Measurements from ENCODE around the gene IER5L.

Gene IER5L

DNA sequence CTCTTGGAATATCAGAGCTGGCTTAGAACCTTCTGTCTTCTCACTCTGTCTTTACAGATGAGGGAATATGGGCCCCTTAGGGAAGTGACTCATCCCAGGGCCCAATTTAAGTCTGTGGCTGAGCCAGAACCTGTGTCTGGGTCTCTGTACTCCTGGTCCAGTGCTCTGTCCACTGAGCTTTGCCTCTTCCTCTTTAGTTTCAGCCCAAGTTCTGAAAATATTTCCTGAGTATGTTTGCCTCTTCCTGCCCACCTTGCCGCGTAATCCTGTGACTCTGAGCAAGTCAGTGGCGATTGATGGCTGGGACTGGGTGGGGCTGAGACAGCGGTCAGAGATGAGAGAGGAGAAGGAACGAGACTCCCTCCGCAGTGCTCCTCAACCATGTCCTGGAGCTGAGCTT, 7.8 kb downstream of the IER5L start:
- no peak overlapping the region for H3K4me2 ChIP-seq (ENCODE audit: insufficient read depth, low read length)
- H3K9ac ChIP-seq (ENCODE audit: low read depth, low read length), result no peak overlapping the region

DNA sequence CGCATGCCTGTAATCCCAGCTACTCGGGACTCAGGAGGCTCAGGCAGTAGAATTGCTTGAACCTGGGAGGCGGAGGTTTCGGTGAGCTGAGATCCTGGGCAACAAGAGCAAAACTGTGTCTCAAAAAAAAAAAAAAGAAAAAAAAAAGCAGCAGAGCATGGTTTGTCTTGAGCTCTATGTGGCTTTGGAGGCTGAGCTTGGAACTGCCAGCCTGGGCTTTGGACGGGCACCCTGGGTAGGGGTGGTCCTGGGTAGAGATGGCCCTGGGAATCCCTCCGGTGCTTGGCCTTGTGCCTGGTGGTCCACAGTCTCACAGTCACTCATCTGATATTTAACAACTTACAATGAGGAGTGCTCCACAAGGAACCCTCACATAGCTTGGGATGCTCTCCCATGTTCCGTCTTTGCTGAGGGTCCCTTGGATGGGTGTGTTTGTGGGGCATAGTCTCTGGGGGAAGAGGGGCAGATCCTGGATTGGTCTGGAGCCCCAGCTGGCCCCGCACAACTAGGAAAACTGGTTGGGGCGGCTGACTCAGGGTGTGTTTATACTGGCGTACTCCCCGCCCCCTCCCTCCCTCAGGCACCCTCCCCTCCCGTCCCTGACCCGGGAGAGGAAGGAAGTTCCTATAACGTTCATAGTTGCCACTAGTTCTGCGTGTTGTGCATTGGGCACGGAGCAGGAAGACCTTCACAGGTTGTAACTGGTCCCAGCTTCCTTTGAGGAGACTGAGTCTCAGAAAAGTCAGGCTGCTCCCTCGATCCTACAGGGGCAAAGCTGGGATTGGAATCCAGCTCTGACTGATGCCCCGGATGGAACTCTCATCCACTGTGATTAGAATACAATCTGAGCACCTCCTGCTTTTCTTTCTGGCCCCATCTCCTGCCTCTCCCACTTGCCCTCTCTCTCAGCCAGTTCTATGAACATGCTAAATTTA, 11.2 kb downstream of the IER5L start:
- DNase-seq (peak; percentile 70), ATAC-seq (ENCODE audit: insufficient read depth, low read depth) (peak; percentile 92)
- H2AFZ ChIP-seq (ENCODE audit: low read depth, low read length), result peak overlapping the region; percentile 88
- H3K9me3 ChIP-seq (ENCODE audit: insufficient read depth, low read length, severe bottlenecking), result no peaks in the 10 kb centered on the region
- peak overlapping the region; percentile 54 for H3K9ac ChIP-seq (ENCODE audit: low read depth, low read length)
- TF ChIP-seq EZH2 (IDR thresholded peaks at IDR 0.05; ENCODE audit: borderline replicate concordance, low read depth, low read length, severe bottlenecking), result no peak
- TF ChIP-seq, protein P1, sequence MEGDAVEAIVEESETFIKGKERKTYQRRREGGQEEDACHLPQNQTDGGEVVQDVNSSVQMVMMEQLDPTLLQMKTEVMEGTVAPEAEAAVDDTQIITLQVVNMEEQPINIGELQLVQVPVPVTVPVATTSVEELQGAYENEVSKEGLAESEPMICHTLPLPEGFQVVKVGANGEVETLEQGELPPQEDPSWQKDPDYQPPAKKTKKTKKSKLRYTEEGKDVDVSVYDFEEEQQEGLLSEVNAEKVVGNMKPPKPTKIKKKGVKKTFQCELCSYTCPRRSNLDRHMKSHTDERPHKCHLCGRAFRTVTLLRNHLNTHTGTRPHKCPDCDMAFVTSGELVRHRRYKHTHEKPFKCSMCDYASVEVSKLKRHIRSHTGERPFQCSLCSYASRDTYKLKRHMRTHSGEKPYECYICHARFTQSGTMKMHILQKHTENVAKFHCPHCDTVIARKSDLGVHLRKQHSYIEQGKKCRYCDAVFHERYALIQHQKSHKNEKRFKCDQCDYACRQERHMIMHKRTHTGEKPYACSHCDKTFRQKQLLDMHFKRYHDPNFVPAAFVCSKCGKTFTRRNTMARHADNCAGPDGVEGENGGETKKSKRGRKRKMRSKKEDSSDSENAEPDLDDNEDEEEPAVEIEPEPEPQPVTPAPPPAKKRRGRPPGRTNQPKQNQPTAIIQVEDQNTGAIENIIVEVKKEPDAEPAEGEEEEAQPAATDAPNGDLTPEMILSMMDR (IDR thresholded peaks at IDR 0.05; ENCODE audit: borderline replicate concordance, extremely low read depth, low read length, poor library complexity, severe bottlenecking), result no peak
- no peaks in the 10 kb centered on the region for H3K27me3 ChIP-seq (ENCODE audit: insufficient read depth, low read length, poor library complexity)
- peak overlapping the region; percentile 82 for H3K4me2 ChIP-seq (ENCODE audit: insufficient read depth, low read length)
- no peaks in the 10 kb centered on the region for H3K36me3 ChIP-seq (ENCODE audit: insufficient read depth, low read length)
- H3K4me1 ChIP-seq (ENCODE audit: insufficient read depth, low read length), result peaks cover 22% of the 10 kb centered on the region
- peak overlapping the region in 1 of 2 experiments; percentile 55; a peak in 2 of 4 replicates for H3K4me3 ChIP-seq (ENCODE audit: low read depth in 1 of 2, low read length in 2 of 2)
- H3K79me2 ChIP-seq (ENCODE audit: insufficient read depth, low read length), result no peaks in the 10 kb centered on the region
- peak overlapping the region; percentile 93 for H3K27ac ChIP-seq (ENCODE audit: low read length)
- no peaks in the 10 kb centered on the region for H4K20me1 ChIP-seq (ENCODE audit: insufficient read depth, low read length)

More for the DNA sequence above, 7.8 kb downstream of the IER5L start:
- TF ChIP-seq EZH2 (IDR thresholded peaks at IDR 0.05; ENCODE audit: borderline replicate concordance, low read depth, low read length, severe bottlenecking), result no peak
- TF ChIP-seq, protein P1 (IDR thresholded peaks at IDR 0.05; ENCODE audit: borderline replicate concordance, extremely low read depth, low read length, poor library complexity, severe bottlenecking), result no peak
- H2AFZ ChIP-seq (ENCODE audit: low read depth, low read length), result no peak overlapping the region
- H3K9me3 ChIP-seq (ENCODE audit: insufficient read depth, low read length, severe bottlenecking), result no peaks in the 10 kb centered on the region
- no peaks in the 10 kb centered on the region for H4K20me1 ChIP-seq (ENCODE audit: insufficient read depth, low read length)
- no peaks in the 10 kb centered on the region for H3K79me2 ChIP-seq (ENCODE audit: insufficient read depth, low read length)
- H3K36me3 ChIP-seq (ENCODE audit: insufficient read depth, low read length), result no peaks in the 10 kb centered on the region
- ATAC-seq (ENCODE audit: insufficient read depth, low read depth) (no peak), DNase-seq (no peak)
- H3K4me1 ChIP-seq (ENCODE audit: insufficient read depth, low read length), result peaks cover 40% of the 10 kb centered on the region
- no peak overlapping the region for H3K27ac ChIP-seq (ENCODE audit: low read length)
- H3K4me3 ChIP-seq (ENCODE audit: low read depth in 1 of 2, low read length in 2 of 2), result no peak overlapping the region
- H3K27me3 ChIP-seq (ENCODE audit: insufficient read depth, low read length, poor library complexity), result peaks cover 18% of the 10 kb centered on the region

DNA sequence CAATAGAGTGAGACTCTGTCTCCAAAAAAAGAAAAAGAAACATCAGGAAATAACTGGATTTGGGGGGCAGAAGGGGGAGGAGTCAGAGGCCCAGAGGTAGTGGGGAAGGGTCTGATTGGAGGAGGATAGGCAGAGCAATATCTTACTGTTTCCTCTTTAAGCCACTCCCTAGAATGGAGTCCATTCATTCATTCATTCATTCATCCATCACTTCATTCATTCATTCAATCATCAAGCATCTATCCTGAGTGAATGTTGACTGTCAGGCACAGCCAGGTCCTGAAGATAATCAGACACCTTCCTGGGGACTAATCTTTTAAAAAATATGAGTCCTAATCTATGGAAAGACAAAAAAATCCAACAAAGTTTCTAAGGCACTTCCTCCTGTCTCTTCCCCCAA, 12.9 kb downstream of the IER5L start:
- H3K27ac ChIP-seq (ENCODE audit: low read length), result no peak overlapping the region
- peaks cover 22% of the 10 kb centered on the region for H3K4me1 ChIP-seq (ENCODE audit: insufficient read depth, low read length)
- no peaks in the 10 kb centered on the region for H3K27me3 ChIP-seq (ENCODE audit: insufficient read depth, low read length, poor library complexity)
- no peaks in the 10 kb centered on the region for H4K20me1 ChIP-seq (ENCODE audit: insufficient read depth, low read length)
- TF ChIP-seq EZH2 (IDR thresholded peaks at IDR 0.05; ENCODE audit: borderline replicate concordance, low read depth, low read length, severe bottlenecking), result no peak
- TF ChIP-seq, protein P1 (IDR thresholded peaks at IDR 0.05; ENCODE audit: borderline replicate concordance, extremely low read depth, low read length, poor library complexity, severe bottlenecking), result no peak
- DNase-seq (no peak), ATAC-seq (ENCODE audit: insufficient read depth, low read depth) (no peak)
- no peak overlapping the region for H2AFZ ChIP-seq (ENCODE audit: low read depth, low read length)
- no peaks in the 10 kb centered on the region for H3K36me3 ChIP-seq (ENCODE audit: insufficient read depth, low read length)
- no peak overlapping the region for H3K4me3 ChIP-seq (ENCODE audit: low read depth in 1 of 2, low read length in 2 of 2)
- H3K79me2 ChIP-seq (ENCODE audit: insufficient read depth, low read length), result no peaks in the 10 kb centered on the region
- no peak overlapping the region for H3K9ac ChIP-seq (ENCODE audit: low read depth, low read length)
- no peaks in the 10 kb centered on the region for H3K9me3 ChIP-seq (ENCODE audit: insufficient read depth, low read length, severe bottlenecking)
- H3K4me2 ChIP-seq (ENCODE audit: insufficient read depth, low read length), result no peak overlapping the region

Data from DND-41 (cell line).